Middle frontal gyrus (tissue), 1 donor: ENCODE results near the gene AGO3.

ENCODE experiments used
- DNase-seq: peaks from one replicate; pipeline ENCODE4 v3.0.0-alpha.2; 2015; ENCODE audit warnings: low spot score; ENCODE audit errors: extremely low spot score

AGO3 gene

GRCh38 chr1:36095760-36096405 is 165.0 kb downstream of the AGO3 start:
- no peak for DNase-seq

GRCh38 chr1:36096500-36097432 is 165.9 kb downstream of the AGO3 start:
- no peak for DNase-seq

- DNase-seq, result no peak
Observed at GRCh38 chr1:36097693-36098585, 167.0 kb downstream of the AGO3 start.

GRCh38 chr1:36098650-36099365 is 167.9 kb downstream of the AGO3 start:
- DNase-seq, result no peak

GRCh38 chr1:36099681-36100341 is 168.9 kb downstream of the AGO3 start:
- DNase-seq, result peak; percentile 7

- no peak for DNase-seq
Observed at GRCh38 chr1:36100376-36100775, 169.5 kb downstream of the AGO3 start.

- no peak for DNase-seq
Observed at GRCh38 chr1:36101546-36101945, 170.6 kb downstream of the AGO3 start.

- no peak for DNase-seq
Observed at GRCh38 chr1:36106269-36106668, 175.4 kb downstream of the AGO3 start.

- DNase-seq, result no peak
Observed at GRCh38 chr1:36107394-36107793, 176.5 kb downstream of the AGO3 start.

- DNase-seq, result no peak
Observed at GRCh38 chr1:36108314-36108713, 177.4 kb downstream of the AGO3 start.

- DNase-seq, result no peak
Observed at GRCh38 chr1:36109041-36109679, 178.3 kb downstream of the AGO3 start.

GRCh38 chr1:36111151-36111550 is 180.2 kb downstream of the AGO3 start:
- DNase-seq, result no peak

- no peak for DNase-seq
Observed at GRCh38 chr1:36112823-36113222, 181.9 kb downstream of the AGO3 start.

GRCh38 chr1:36114371-36114770 is 183.5 kb downstream of the AGO3 start:
- DNase-seq, result no peak

GRCh38 chr1:36115200-36115669 is 184.3 kb downstream of the AGO3 start:
- no peak for DNase-seq

- no peak for DNase-seq
Observed at GRCh38 chr1:36115931-36116330, 185.0 kb downstream of the AGO3 start.

GRCh38 chr1:36116901-36117300 is 186.0 kb downstream of the AGO3 start:
- no peak for DNase-seq

- no peak for DNase-seq
Observed at GRCh38 chr1:36118447-36119204, 187.7 kb downstream of the AGO3 start.

- no peak for DNase-seq
Observed at GRCh38 chr1:36119456-36119855, 188.6 kb downstream of the AGO3 start.
